Measurements from ENCODE around the gene SHROOM1. TPM values are rescaled to one million over a fixed set of nuclear protein-coding genes. Genes with fewer than 3 reads are reported as not detected.
A peak's percentile ranks its signal among the peaks of the same experiment; 100 is the strongest.

SHROOM1 gene
- total and polyA plus RNA-seq, 9 of the 15 experiments (the other 6 are each of a cell fraction or from before 2014, with no cell fraction given): 0.44 to 26.5 (median 11.9) TPM

DNA sequence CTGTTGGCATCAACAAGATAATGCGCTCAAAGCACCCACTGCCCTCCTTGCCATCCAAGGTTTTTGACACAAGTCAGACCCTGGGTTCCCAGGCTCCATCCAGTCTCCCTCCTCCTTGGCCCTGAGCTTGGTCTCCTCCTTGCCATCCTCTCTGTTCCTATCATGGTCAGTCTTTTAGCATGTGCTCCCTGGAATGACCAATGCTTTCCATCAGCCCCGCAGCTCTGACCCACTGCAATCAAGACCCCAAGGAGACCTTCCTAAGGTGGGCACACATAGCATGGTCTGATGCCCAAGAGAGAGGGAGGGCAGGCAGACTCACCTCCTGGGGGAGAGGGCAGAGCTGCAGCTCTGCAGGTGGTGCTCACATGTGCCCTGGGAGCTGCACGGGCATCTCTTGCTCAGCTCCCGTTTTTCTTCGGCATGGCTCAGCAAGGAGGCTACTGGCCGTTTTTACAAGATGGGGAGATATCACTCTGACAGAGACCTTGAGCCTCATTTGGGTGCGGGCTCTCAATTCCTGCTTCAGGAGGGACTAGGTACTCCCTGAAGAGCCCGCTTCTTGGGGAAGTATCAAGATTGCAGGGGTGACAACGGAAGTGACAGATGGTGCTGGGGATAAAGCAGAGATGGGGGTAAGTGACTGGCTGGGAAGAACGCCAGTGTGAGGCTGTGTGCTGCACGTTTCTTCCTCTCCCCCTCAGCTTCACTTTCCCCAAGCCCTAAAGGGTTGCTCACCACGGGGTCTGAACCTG, 56.7 kb downstream of the SHROOM1 start (continued):
- TF ChIP-seq ZNF511 (CRISPR knock-in tag; IDR thresholded peaks at IDR 0.05): no peak
- TF ChIP-seq, protein P1, sequence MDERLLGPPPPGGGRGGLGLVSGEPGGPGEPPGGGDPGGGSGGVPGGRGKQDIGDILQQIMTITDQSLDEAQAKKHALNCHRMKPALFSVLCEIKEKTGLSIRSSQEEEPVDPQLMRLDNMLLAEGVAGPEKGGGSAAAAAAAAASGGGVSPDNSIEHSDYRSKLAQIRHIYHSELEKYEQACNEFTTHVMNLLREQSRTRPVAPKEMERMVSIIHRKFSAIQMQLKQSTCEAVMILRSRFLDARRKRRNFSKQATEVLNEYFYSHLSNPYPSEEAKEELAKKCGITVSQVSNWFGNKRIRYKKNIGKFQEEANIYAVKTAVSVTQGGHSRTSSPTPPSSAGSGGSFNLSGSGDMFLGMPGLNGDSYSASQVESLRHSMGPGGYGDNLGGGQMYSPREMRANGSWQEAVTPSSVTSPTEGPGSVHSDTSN (CRISPR knock-in tag; IDR thresholded peaks at IDR 0.05; ENCODE audit: low read depth): no peak
- TF ChIP-seq, protein P1 (tag; conservative IDR thresholded peaks at IDR 0.05; ENCODE audit: low read depth): no peak
- TF ChIP-seq RUNX1 (IDR thresholded peaks at IDR 0.05; ENCODE audit: low read depth): no peak
- TF ChIP-seq RFX1 (IDR thresholded peaks at IDR 0.05): no peak
- no peak for TF ChIP-seq ZNF398 (CRISPR knock-in tag; IDR thresholded peaks at IDR 0.05)
- TF ChIP-seq KLF16 (IDR thresholded peaks at IDR 0.05): 0 out of 2 replicates have a peak, but pooled peaks have one; percentile 24
- no peak for TF ChIP-seq SMARCC2 (IDR thresholded peaks at IDR 0.05; ENCODE audit: low read depth)
- TF ChIP-seq, protein P2, sequence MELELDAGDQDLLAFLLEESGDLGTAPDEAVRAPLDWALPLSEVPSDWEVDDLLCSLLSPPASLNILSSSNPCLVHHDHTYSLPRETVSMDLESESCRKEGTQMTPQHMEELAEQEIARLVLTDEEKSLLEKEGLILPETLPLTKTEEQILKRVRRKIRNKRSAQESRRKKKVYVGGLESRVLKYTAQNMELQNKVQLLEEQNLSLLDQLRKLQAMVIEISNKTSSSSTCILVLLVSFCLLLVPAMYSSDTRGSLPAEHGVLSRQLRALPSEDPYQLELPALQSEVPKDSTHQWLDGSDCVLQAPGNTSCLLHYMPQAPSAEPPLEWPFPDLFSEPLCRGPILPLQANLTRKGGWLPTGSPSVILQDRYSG (tag; conservative IDR thresholded peaks at IDR 0.05; ENCODE audit: low read depth): no peak
- TF ChIP-seq, protein P3, sequence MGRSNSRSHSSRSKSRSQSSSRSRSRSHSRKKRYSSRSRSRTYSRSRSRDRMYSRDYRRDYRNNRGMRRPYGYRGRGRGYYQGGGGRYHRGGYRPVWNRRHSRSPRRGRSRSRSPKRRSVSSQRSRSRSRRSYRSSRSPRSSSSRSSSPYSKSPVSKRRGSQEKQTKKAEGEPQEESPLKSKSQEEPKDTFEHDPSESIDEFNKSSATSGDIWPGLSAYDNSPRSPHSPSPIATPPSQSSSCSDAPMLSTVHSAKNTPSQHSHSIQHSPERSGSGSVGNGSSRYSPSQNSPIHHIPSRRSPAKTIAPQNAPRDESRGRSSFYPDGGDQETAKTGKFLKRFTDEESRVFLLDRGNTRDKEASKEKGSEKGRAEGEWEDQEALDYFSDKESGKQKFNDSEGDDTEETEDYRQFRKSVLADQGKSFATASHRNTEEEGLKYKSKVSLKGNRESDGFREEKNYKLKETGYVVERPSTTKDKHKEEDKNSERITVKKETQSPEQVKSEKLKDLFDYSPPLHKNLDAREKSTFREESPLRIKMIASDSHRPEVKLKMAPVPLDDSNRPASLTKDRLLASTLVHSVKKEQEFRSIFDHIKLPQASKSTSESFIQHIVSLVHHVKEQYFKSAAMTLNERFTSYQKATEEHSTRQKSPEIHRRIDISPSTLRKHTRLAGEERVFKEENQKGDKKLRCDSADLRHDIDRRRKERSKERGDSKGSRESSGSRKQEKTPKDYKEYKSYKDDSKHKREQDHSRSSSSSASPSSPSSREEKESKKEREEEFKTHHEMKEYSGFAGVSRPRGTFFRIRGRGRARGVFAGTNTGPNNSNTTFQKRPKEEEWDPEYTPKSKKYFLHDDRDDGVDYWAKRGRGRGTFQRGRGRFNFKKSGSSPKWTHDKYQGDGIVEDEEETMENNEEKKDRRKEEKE (IDR thresholded peaks at IDR 0.05; ENCODE audit: borderline replicate concordance in 1 of 2, control insufficient read depth in 1 of 2, low read depth in 2 of 2, low read length in 1 of 2): no peak
- no peak for TF ChIP-seq ZNF3 (CRISPR knock-in tag; IDR thresholded peaks at IDR 0.05)
- TF ChIP-seq ZNF644 (tag; IDR thresholded peaks at IDR 0.05; ENCODE audit: low read depth): no peak

Measured in K562 (cell line).